Tibial artery (tissue), 4 donors: ENCODE data around the gene TM4SF18.

Source experiments
- DNase-seq, 2 donors: peaks; one replicate each; pipeline ENCODE4 v3.0.0-alpha.2; 2019
- H3K27ac ChIP-seq, 2 donors: fragments of 200-600 bp; sonication (generic) in 1 of 2; 1 replicate in 1 of 2; 2 replicates in 1 of 2; pipeline ENCODE4 v1.5.1; 2018 to 2019; ENCODE audit warnings: mild to moderate bottlenecking in 1 of 2
- H3K27me3 ChIP-seq, 2 donors: fragments of 200-600 bp; sonication (generic) in 1 of 2; one replicate each; pipeline versions ENCODE4 v1.5.1 to v1.6.0; 2016 to 2019
- H3K36me3 ChIP-seq, 3 donors: fragments of 200-600 bp; sonication (generic) in 2 of 3; one replicate each; pipeline ENCODE4 v1.5.1; 2016 to 2019; ENCODE audit warnings: mild to moderate bottlenecking in 2 of 3
- H3K4me1 ChIP-seq, 4 donors: fragments of 200-600 bp; sonication (generic) in 2 of 4; 1 replicate in 3 of 4; 2 replicates in 1 of 4; pipeline ENCODE4 v1.5.1; 2016 to 2019
- H3K4me3 ChIP-seq, 2 donors: fragments of 200-600 bp; sonication (generic) in 1 of 2; 1 replicate in 1 of 2; 2 replicates in 1 of 2; pipeline ENCODE4 v1.5.1; 2018 to 2019; ENCODE audit warnings: mild to moderate bottlenecking in 2 of 2
- H3K9me3 ChIP-seq, 3 donors: fragments of 200-600 bp; sonication (generic) in 1 of 3; one replicate each; pipeline ENCODE4 v1.5.1; 2016 to 2019
- intact Hi-C: fragments of 100-400 bp; cut with DNase I; formaldehyde crosslinking; loops from one replicate; pipeline ENCODE4 v1.15.0; 2023; ENCODE audit warnings: low total_unique reads
- TF ChIP-seq, protein P1 (sequence below), 2 experiments: fragments of 200-600 bp in 1 of 2; fragments of 450-650 bp in 1 of 2; IDR thresholded peaks; one replicate each; pipeline ENCODE4 v1.5.1; 2017 to 2019; ENCODE audit warnings: antibody characterized with exemption in 2 of 2, mild to moderate bottlenecking in 1 of 2, moderate library complexity in 1 of 2

Gene TM4SF18

DNA sequence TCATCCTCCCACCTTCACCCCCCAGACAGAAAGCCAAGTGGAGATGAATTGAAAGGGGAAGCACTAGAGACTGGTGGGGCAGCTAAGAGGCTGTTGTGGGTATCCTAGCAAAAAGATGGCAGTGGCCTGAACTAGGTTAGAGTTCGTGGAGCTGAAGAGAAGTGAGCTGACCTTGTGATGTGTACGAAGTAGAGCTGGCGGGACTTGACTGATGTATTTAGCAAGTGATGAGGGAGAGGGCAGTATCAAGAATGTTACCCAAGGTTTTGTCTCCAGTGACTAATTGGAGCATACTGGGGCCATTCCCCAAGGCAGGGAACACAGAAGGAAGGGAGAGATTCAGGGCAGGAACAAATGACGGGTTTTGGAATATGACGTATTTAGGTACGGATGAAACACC lies 61.8 kb downstream of the TM4SF18 start:
- no peaks in the 10 kb centered on the region for H3K36me3 ChIP-seq
- no peaks in the 10 kb centered on the region for H3K27me3 ChIP-seq
- TF ChIP-seq, protein P1, sequence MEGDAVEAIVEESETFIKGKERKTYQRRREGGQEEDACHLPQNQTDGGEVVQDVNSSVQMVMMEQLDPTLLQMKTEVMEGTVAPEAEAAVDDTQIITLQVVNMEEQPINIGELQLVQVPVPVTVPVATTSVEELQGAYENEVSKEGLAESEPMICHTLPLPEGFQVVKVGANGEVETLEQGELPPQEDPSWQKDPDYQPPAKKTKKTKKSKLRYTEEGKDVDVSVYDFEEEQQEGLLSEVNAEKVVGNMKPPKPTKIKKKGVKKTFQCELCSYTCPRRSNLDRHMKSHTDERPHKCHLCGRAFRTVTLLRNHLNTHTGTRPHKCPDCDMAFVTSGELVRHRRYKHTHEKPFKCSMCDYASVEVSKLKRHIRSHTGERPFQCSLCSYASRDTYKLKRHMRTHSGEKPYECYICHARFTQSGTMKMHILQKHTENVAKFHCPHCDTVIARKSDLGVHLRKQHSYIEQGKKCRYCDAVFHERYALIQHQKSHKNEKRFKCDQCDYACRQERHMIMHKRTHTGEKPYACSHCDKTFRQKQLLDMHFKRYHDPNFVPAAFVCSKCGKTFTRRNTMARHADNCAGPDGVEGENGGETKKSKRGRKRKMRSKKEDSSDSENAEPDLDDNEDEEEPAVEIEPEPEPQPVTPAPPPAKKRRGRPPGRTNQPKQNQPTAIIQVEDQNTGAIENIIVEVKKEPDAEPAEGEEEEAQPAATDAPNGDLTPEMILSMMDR (IDR thresholded peaks at IDR 0.05): no peak
- intact Hi-C loops: loop anchor here (2.0 to 10.0 kb wide), 4 partner anchors 151 to 417 kb away; no protein-coding TSS in a partner anchor
- no peaks in the 10 kb centered on the region for H3K9me3 ChIP-seq
- no peak for DNase-seq
- peaks cover 0 to 10% (median 3%) of the 10 kb centered on the region in 4 donors for H3K4me1 ChIP-seq
- H3K27ac ChIP-seq: peak overlapping the region in 1 of 2 donors; percentile 25
- no peak overlapping the region for H3K4me3 ChIP-seq

DNA sequence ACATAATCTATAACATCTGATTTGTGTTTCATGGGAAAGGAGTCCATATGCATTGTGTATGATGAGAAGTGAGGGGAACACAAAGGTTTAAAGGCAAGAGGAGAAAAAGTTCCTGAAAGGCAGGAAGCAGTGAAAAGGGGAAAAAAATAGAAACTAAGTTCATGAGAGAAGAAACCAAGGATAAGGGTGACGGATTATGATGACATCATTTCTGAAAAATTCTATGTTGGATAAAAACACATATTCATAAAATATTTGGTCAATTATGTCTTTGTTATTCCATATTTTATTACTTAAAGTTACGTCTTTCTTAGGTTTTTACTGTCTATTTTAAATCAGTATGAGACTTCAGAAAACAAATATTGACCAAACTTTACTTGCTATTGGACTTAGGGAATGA lies 63.3 kb downstream of the TM4SF18 start:
- TF ChIP-seq, protein P1 (IDR thresholded peaks at IDR 0.05): no peak
- Histone ChIP-seq H3K9me3 (no peaks in the 10 kb centered on the region), H3K4me3 (no peak overlapping the region), H3K4me1 (peaks cover 0 to 10% (median 3%) of the 10 kb centered on the region in 4 donors), H3K36me3 (no peaks in the 10 kb centered on the region), H3K27me3 (no peaks in the 10 kb centered on the region), H3K27ac (no peak overlapping the region)
- DNase-seq: no peak
- intact Hi-C loops: loop anchor here (10.0 kb wide), 2 partner anchors 215 to 415 kb away; no protein-coding TSS in a partner anchor

DNA sequence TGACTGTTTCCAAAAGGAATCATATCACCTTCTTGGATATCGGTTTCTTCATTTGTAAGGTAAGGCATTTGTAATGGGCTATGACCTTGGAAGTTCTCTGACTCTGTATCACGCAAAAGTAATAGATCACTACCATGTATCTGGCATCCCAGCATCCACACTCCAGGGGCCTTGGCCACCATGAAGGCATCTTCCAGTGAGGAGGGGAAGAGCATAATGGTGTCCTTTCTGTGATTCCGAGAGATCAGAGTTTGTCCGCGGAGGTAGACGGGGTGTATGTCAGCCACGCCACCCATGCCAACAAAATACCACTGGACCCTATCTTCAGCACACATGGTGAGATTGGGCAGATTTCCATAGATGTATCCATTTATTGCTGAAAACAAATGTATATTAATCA lies 63.7 kb downstream of the TM4SF18 start:
- DNase-seq: no peak
- Histone ChIP-seq H3K4me3 (no peak overlapping the region), H3K4me1 (peaks cover 0 to 10% (median 3%) of the 10 kb centered on the region in 4 donors), H3K36me3 (no peaks in the 10 kb centered on the region), H3K9me3 (no peaks in the 10 kb centered on the region), H3K27ac (no peak overlapping the region), H3K27me3 (no peaks in the 10 kb centered on the region)
- TF ChIP-seq, protein P1 (IDR thresholded peaks at IDR 0.05): no peak
- intact Hi-C loops: loop anchor here (10.0 kb wide), 2 partner anchors 215 to 415 kb away; no protein-coding TSS in a partner anchor
